ENCODE results near the gene CDC34. TPM values are rescaled to one million over a fixed set of nuclear protein-coding genes. Genes with fewer than 3 reads are reported as not detected.

Gene CDC34
- total RNA-seq, 1 donor from 2014 or later = 42.5 TPM

- Histone ChIP-seq H3K36me3 (no peaks in the 10 kb centered on the region), H3K27ac (no peak overlapping the region), H3K9ac (no peak overlapping the region), H3K4me1 (peaks cover 17% of the 10 kb centered on the region), H3K9me3 (ENCODE audit: low read depth) (no peaks in the 10 kb centered on the region), H3K27me3 (no peaks in the 10 kb centered on the region), H3K4me2 (no peak overlapping the region), H3K79me2 (ENCODE audit: low read depth) (no peaks in the 10 kb centered on the region), H2AFZ (replicated peaks) (no peak overlapping the region), H3K4me3 (no peak overlapping the region), H3F3A (ENCODE audit: low read depth) (peaks cover 45% of the 10 kb centered on the region), H4K20me1 (ENCODE audit: low read depth) (peaks cover 16% of the 10 kb centered on the region)
- Mint-ChIP-seq H3K27ac (no peak overlapping the region), H3K4me1 (peaks cover 42% of the 10 kb centered on the region), H3K27me3 (ENCODE audit: insufficient read depth, low read depth) (peaks cover 14% of the 10 kb centered on the region), H3K9me3 (no peaks in the 10 kb centered on the region), H3K36me3 (peaks cover 14% of the 10 kb centered on the region), H3K4me3 (peak overlapping the region; percentile 26)
- TF ChIP-seq CTCF (IDR thresholded peaks at IDR 0.05) (no peak), EZH2phosphoT487 (IDR thresholded peaks at IDR 0.05) (no peak), EZH2 (IDR thresholded peaks at IDR 0.05) (no peak)
- DNase-seq (ENCODE audit: low spot score) = no peak
These were observed 18.0 kb upstream of the CDC34 start for GRCh38 chr19:513368-514165.

- Mint-ChIP-seq H3K9me3 (no peaks in the 10 kb centered on the region), H3K27me3 (ENCODE audit: insufficient read depth, low read depth) (peaks cover 14% of the 10 kb centered on the region)
These were observed 17.3 kb upstream of the CDC34 start for GRCh38 chr19:514166-514663.

GRCh38 chr19:517721-518597 lies 13.6 kb upstream of the CDC34 start:
- Histone ChIP-seq H3K27me3 (peaks cover 11% of the 10 kb centered on the region), H3K9me3 (ENCODE audit: low read depth) (no peaks in the 10 kb centered on the region), H2AFZ (replicated peaks) (no peak overlapping the region), H3K27ac (no peak overlapping the region), H3K4me1 (peaks cover 3% of the 10 kb centered on the region), H3K4me2 (no peak overlapping the region), H3K36me3 (no peaks in the 10 kb centered on the region), H3F3A (ENCODE audit: low read depth) (peaks cover 24% of the 10 kb centered on the region), H3K9ac (no peak overlapping the region), H3K79me2 (ENCODE audit: low read depth) (no peaks in the 10 kb centered on the region), H3K4me3 (no peak overlapping the region), H4K20me1 (ENCODE audit: low read depth) (no peaks in the 10 kb centered on the region)
- peak; percentile 68 for DNase-seq (ENCODE audit: low spot score)
- H3K9me3 Mint-ChIP-seq = no peaks in the 10 kb centered on the region
- peak overlapping the region; percentile 21 for H3K4me3 Mint-ChIP-seq
- TF ChIP-seq EZH2phosphoT487 (IDR thresholded peaks at IDR 0.05) (no peak), EZH2 (IDR thresholded peaks at IDR 0.05) (no peak), CTCF (IDR thresholded peaks at IDR 0.05) (no peak)
- H3K4me1 Mint-ChIP-seq = peaks cover 25% of the 10 kb centered on the region
- peaks cover 12% of the 10 kb centered on the region for H3K36me3 Mint-ChIP-seq
- H3K27me3 Mint-ChIP-seq (ENCODE audit: insufficient read depth, low read depth) = peaks cover 12% of the 10 kb centered on the region
- H3K27ac Mint-ChIP-seq = no peak overlapping the region

More at GRCh38 chr19:514166-514663, 17.3 kb upstream of the CDC34 start:
- Histone ChIP-seq H3F3A (ENCODE audit: low read depth) (peaks cover 45% of the 10 kb centered on the region), H4K20me1 (ENCODE audit: low read depth) (peaks cover 16% of the 10 kb centered on the region), H3K4me3 (no peak overlapping the region), H3K27me3 (peaks cover under 1% of the 10 kb centered on the region), H3K9me3 (ENCODE audit: low read depth) (no peaks in the 10 kb centered on the region), H3K27ac (no peak overlapping the region), H3K9ac (no peak overlapping the region), H2AFZ (replicated peaks) (no peak overlapping the region), H3K36me3 (no peaks in the 10 kb centered on the region), H3K4me1 (peaks cover 17% of the 10 kb centered on the region), H3K79me2 (ENCODE audit: low read depth) (no peaks in the 10 kb centered on the region), H3K4me2 (no peak overlapping the region)
- peaks cover 9% of the 10 kb centered on the region for H3K36me3 Mint-ChIP-seq
- no peak for DNase-seq (ENCODE audit: low spot score)
- peaks cover 38% of the 10 kb centered on the region for H3K4me1 Mint-ChIP-seq
- TF ChIP-seq EZH2phosphoT487 (IDR thresholded peaks at IDR 0.05) (no peak), EZH2 (IDR thresholded peaks at IDR 0.05) (no peak), CTCF (IDR thresholded peaks at IDR 0.05) (no peak)
- peak overlapping the region; percentile 30 for H3K4me3 Mint-ChIP-seq
- H3K27ac Mint-ChIP-seq = no peak overlapping the region

All from neural progenitor cell (in vitro differentiated cells).